SK-N-MC (cell line): ENCODE measurements around the gene RNF41.
A peak's percentile ranks its signal among the peaks of the same experiment; 100 is the strongest.
"Not testable (repeated sequence)": the region's sequence is repeated elsewhere in the genome, so short reads cannot be mapped to it uniquely, and the experiment has no call there.

ENCODE experiments used
- DNase-seq: peaks from one replicate; pipeline ENCODE4 v3.0.0-alpha.2; 2011; ENCODE audit warnings: low read depth, low spot score
- H3K27ac ChIP-seq: fragments of 200-600 bp; sonication (generic); 2 replicates; pipeline ENCODE4 v1.5.1; 2016; ENCODE audit warnings: mixed run types
- H3K36me3 ChIP-seq: fragments of 200-600 bp; sonication (generic); 2 replicates; pipeline ENCODE4 v1.6.1; 2017; ENCODE audit warnings: antibody characterized with exemption, low read length, mixed read lengths; ENCODE audit not compliant: insufficient read depth
- H3K4me3 ChIP-seq: fragments of 200-600 bp; sonication (generic); 2 replicates; pipeline ENCODE4 v1.5.1; 2016
- H3K9ac ChIP-seq: fragments of 200-600 bp; sonication (generic); 2 replicates; pipeline ENCODE4 v1.8.0; 2017; ENCODE audit warnings: mixed run types, mixed read lengths; ENCODE audit not compliant: insufficient read length
- H3K9me3 ChIP-seq: fragments of 200-600 bp; sonication (generic); 2 replicates; pipeline ENCODE4 v1.6.1; 2017; ENCODE audit warnings: low read depth, mild to moderate bottlenecking, antibody characterized with exemption, low read length, moderate library complexity, mixed read lengths
- EZH2 ChIP-seq: fragments of 200-600 bp; sonication (generic); IDR thresholded peaks from one replicate; pipeline ENCODE4 v1.6.1; 2017; ENCODE audit warnings: antibody characterized with exemption
- FOXP2 ChIP-seq: optimal IDR thresholded peaks from 2 replicates; pipeline ENCODE3; 2011; ENCODE audit warnings: mild to moderate bottlenecking, moderate library complexity; ENCODE audit not compliant: insufficient read depth; ENCODE audit errors: extremely low read length, control extremely low read depth
- POLR2AphosphoS5 ChIP-seq: IDR thresholded peaks from 2 replicates; pipeline ENCODE4 v1.6.1; 2012; ENCODE audit warnings: mild to moderate bottlenecking, low read depth, low read length, borderline replicate concordance

RNF41 gene

GRCh38 chr12:56196818-56197550 lies 24.7 kb downstream of the RNF41 start:
- not testable (repeated sequence) for H3K36me3 ChIP-seq, H3K9ac ChIP-seq, H3K9me3 ChIP-seq
- DNase-seq, result peak; percentile 87
- H3K27ac ChIP-seq, result peak overlapping the region; percentile 59
- peak overlapping the region; percentile 33; the same call in 1 of the 2 replicates for H3K4me3 ChIP-seq
- peak; percentile 34; the same call in 1 of the 2 replicates for TF ChIP-seq POLR2AphosphoS5

GRCh38 chr12:56193025-56193578 lies 28.6 kb downstream of the RNF41 start:
- Histone ChIP-seq H3K36me3 (no peaks in the 10 kb centered on the region), H3K27ac (no peak overlapping the region), H3K9ac (no peak overlapping the region), H3K4me3 (no peak overlapping the region), H3K9me3 (no peaks in the 10 kb centered on the region)
- peak; percentile 79 for DNase-seq
- TF ChIP-seq POLR2AphosphoS5, result no peak
- TF ChIP-seq EZH2, result no peak
- no peak for TF ChIP-seq FOXP2

GRCh38 chr12:56192582-56192981 lies 29.1 kb downstream of the RNF41 start:
- no peaks in the 10 kb centered on the region for H3K36me3 ChIP-seq
- H3K9me3 ChIP-seq, result no peaks in the 10 kb centered on the region
- H3K27ac ChIP-seq, result no peak overlapping the region
- no peak overlapping the region for H3K9ac ChIP-seq
- no peak for DNase-seq
- TF ChIP-seq EZH2 (no peak), FOXP2 (no peak), POLR2AphosphoS5 (no peak)
- no peak overlapping the region for H3K4me3 ChIP-seq

GRCh38 chr12:56190695-56191155 lies 31.0 kb downstream of the RNF41 start:
- no peaks in the 10 kb centered on the region for H3K9me3 ChIP-seq
- H3K9ac ChIP-seq, result no peak overlapping the region
- peak overlapping the region; percentile 95 for H3K4me3 ChIP-seq
- TF ChIP-seq FOXP2 (no peak), EZH2 (no peak), POLR2AphosphoS5 (no peak)
- H3K36me3 ChIP-seq, result peaks cover 12% of the 10 kb centered on the region
- DNase-seq, result no peak
- no peak overlapping the region for H3K27ac ChIP-seq

GRCh38 chr12:56189918-56190694 lies 31.6 kb downstream of the RNF41 start:
- peaks cover 19% of the 10 kb centered on the region for H3K36me3 ChIP-seq
- H3K9ac ChIP-seq, result peak overlapping the region; percentile 87
- H3K9me3 ChIP-seq, result no peaks in the 10 kb centered on the region
- no peak for TF ChIP-seq FOXP2
- no peak; the same call in 1 of the 2 replicates for TF ChIP-seq POLR2AphosphoS5
- no peak for TF ChIP-seq EZH2
- H3K4me3 ChIP-seq, result peak overlapping the region; percentile 95
- DNase-seq, result peak; percentile 62
- H3K27ac ChIP-seq, result peak overlapping the region; percentile 75

GRCh38 chr12:56189099-56189917 lies 32.4 kb downstream of the RNF41 start, which contains the start of gene SMARCC2:
SMARCC2 (minus strand) TSS chr12:56189483; CDS start chr12:56189461, 22 bp downstream.
- Histone ChIP-seq H3K9ac (peak within 1 kb of the TSS; percentile 89), H3K27ac (peak within 1 kb of the TSS; percentile 75), H3K9me3 (no peaks in the 10 kb centered on the region), H3K36me3 (peaks cover 27% of the 10 kb centered on the region), H3K4me3 (peak within 1 kb of the TSS; percentile 95)
- DNase-seq, result no peak
- no peak for TF ChIP-seq FOXP2
- TF ChIP-seq EZH2, result no peak
- TF ChIP-seq POLR2AphosphoS5, result peak; percentile 54; the same call in 1 of the 2 replicates

- H3K27ac ChIP-seq, result no peak overlapping the region
- H3K36me3 ChIP-seq, result peaks cover 32% of the 10 kb centered on the region
- H3K9me3 ChIP-seq, result no peaks in the 10 kb centered on the region
- peak overlapping the region; percentile 89 for H3K9ac ChIP-seq
- TF ChIP-seq EZH2 (no peak), FOXP2 (no peak), POLR2AphosphoS5 (no peak)
- H3K4me3 ChIP-seq, result peak overlapping the region; percentile 91
- DNase-seq, result no peak
These were observed 33.0 kb downstream of the RNF41 start for GRCh38 chr12:56188778-56189098.

GRCh38 chr12:56188131-56188777 lies 33.5 kb downstream of the RNF41 start:
- no peak overlapping the region for H3K27ac ChIP-seq
- DNase-seq, result no peak
- TF ChIP-seq FOXP2, result no peak
- no peak for TF ChIP-seq EZH2
- TF ChIP-seq POLR2AphosphoS5, result no peak
- peak overlapping the region; percentile 89 for H3K9ac ChIP-seq
- no peaks in the 10 kb centered on the region for H3K9me3 ChIP-seq
- peak overlapping the region; percentile 91 for H3K4me3 ChIP-seq
- peaks cover 37% of the 10 kb centered on the region for H3K36me3 ChIP-seq
